GM13977 (cell line): ENCODE results near the gene CCDC57.

Experiments used
- DNase-seq: peaks from one replicate; pipeline ENCODE4 v3.0.0; 2012; ENCODE audit warnings: low spot score
- CTCF ChIP-seq: IDR thresholded peaks from 2 replicates; pipeline ENCODE4 v1.5.1; 2012; ENCODE audit warnings: mild to moderate bottlenecking, control low read depth; ENCODE audit not compliant: insufficient read depth; ENCODE audit errors: extremely low read depth, missing control alignments
- in situ Hi-C: fragments of 300-500 bp; cut with MboI; formaldehyde crosslinking; loops from one replicate; pipeline ENCODE4 v1.12.0; 2022; ENCODE audit warnings: low sequenced_read_pairs, low pct_unique_long_range_greater_than_20kb, mixed read lengths, inconsistent platforms; ENCODE audit not compliant: unreplicated experiment

The CCDC57 gene

GRCh38 chr17:82105882-82106687 lies 106.6 kb downstream of the CCDC57 start:
- in situ Hi-C loops = no loop called here
- peak; percentile 52 for TF ChIP-seq CTCF
- DNase-seq = peak; percentile 93

- DNase-seq = no peak
- in situ Hi-C loops = no loop called here
- TF ChIP-seq CTCF = no peak
These were observed 107.2 kb downstream of the CCDC57 start for GRCh38 chr17:82105417-82105881.

- TF ChIP-seq CTCF = no peak
- in situ Hi-C loops = no loop called here
- DNase-seq = no peak
These were observed 107.7 kb downstream of the CCDC57 start for GRCh38 chr17:82104797-82105416.

GRCh38 chr17:82103553-82104451 lies 108.8 kb downstream of the CCDC57 start:
- DNase-seq = no peak
- in situ Hi-C loops = no loop called here
- TF ChIP-seq CTCF = no peak

- DNase-seq = no peak
- no peak for TF ChIP-seq CTCF
- in situ Hi-C loops = no loop called here
These were observed 110.6 kb downstream of the CCDC57 start for GRCh38 chr17:82101767-82102679.

- TF ChIP-seq CTCF = no peak
- DNase-seq = no peak
- in situ Hi-C loops = no loop called here
These were observed 111.3 kb downstream of the CCDC57 start for GRCh38 chr17:82101301-82101715.
